ENCODE measurements around the gene TINAGL1.

- TF ChIP-seq CTCF (IDR thresholded peaks at IDR 0.05 in 2 of 3, conservative IDR thresholded peaks at IDR 0.05 in 1 of 3; ENCODE audit: borderline replicate concordance in 1 of 3, insufficient read depth in 1 of 3, low read depth in 2 of 3, low read length in 2 of 3), result no peak
- TF ChIP-seq POLR2A (IDR thresholded peaks at IDR 0.05; ENCODE audit: borderline replicate concordance, extremely low read depth, insufficient read depth, insufficient read length), result no peak
- TF ChIP-seq REST (IDR thresholded peaks at IDR 0.05; ENCODE audit: low read depth), result no peak
- no peak for TF ChIP-seq RAD21 (IDR thresholded peaks at IDR 0.05; ENCODE audit: low read depth)
- TF ChIP-seq POLR2AphosphoS5 (IDR thresholded peaks at IDR 0.05; ENCODE audit: low read depth, low read length), result no peak
- no peak for TF ChIP-seq TCF7L2 (IDR thresholded peaks at IDR 0.05; ENCODE audit: borderline replicate concordance, extremely low read depth, insufficient read depth, insufficient read length)
- TF ChIP-seq, protein P1, sequence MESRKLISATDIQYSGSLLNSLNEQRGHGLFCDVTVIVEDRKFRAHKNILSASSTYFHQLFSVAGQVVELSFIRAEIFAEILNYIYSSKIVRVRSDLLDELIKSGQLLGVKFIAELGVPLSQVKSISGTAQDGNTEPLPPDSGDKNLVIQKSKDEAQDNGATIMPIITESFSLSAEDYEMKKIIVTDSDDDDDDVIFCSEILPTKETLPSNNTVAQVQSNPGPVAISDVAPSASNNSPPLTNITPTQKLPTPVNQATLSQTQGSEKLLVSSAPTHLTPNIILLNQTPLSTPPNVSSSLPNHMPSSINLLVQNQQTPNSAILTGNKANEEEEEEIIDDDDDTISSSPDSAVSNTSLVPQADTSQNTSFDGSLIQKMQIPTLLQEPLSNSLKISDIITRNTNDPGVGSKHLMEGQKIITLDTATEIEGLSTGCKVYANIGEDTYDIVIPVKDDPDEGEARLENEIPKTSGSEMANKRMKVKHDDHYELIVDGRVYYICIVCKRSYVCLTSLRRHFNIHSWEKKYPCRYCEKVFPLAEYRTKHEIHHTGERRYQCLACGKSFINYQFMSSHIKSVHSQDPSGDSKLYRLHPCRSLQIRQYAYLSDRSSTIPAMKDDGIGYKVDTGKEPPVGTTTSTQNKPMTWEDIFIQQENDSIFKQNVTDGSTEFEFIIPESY (IDR thresholded peaks at IDR 0.05; ENCODE audit: extremely low read depth, insufficient replicate concordance, low read length), result no peak
These were observed 16.6 kb upstream of the TINAGL1 start for GRCh38 chr1:31559715-31560114.
